Prostate gland (tissue), 2 donors: ENCODE measurements around the gene SDS.

Experiments
- POLR2AphosphoS5 ChIP-seq: sonication (generic); formaldehyde crosslinking; IDR thresholded peaks from one replicate; pipeline ENCODE4 v1.6.1; 2017; ENCODE audit warnings: antibody characterized with exemption
- TF ChIP-seq, protein P1 (sequence below), 4 experiments: fragments of 200-600 bp in 2 of 4; fragments of 450-650 bp in 2 of 4; sonication (generic) in 2 of 4; IDR thresholded peaks; 1 replicate in 3 of 4; 2 replicates in 1 of 4; pipeline ENCODE4 v1.5.1; 2016 to 2019; ENCODE audit warnings: antibody characterized with exemption in 4 of 4, mild to moderate bottlenecking in 2 of 4, moderate library complexity in 2 of 4

DNA sequence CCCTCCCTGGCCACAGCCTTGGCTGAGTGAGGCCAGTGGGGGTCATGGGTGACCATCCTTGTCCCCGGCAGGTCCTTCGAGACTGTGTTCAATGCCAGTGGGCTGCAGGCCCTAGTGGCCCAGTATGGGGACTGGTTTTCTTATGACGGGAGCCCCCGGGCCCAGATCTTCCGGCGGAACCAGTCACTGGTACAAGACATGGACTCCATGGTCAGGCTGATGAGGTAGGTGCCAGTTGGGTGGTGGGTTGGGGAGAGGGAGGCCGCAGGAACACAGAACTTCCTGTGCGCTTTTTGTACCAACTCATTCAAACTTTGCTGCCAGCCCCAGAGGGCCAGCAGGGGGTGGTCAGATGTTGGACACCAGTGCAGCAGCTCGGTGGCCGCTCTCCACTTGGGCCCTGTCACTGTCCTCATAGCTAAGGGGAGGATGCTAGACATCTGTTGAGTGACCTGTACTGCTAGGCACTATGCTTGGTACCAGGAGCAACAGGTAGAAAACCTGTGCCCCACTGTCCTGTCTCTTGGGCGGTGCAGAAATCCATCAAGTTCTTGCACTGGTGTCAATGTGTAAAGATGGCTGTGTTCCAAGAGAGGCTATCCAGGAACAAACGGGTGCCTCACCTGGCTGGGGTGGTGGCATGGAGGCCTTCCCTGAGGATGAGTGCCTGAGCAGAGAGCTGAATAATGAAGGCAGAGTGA is 16.7 kb downstream of the SDS start:
- no peak for TF ChIP-seq POLR2AphosphoS5
- TF ChIP-seq, protein P1, sequence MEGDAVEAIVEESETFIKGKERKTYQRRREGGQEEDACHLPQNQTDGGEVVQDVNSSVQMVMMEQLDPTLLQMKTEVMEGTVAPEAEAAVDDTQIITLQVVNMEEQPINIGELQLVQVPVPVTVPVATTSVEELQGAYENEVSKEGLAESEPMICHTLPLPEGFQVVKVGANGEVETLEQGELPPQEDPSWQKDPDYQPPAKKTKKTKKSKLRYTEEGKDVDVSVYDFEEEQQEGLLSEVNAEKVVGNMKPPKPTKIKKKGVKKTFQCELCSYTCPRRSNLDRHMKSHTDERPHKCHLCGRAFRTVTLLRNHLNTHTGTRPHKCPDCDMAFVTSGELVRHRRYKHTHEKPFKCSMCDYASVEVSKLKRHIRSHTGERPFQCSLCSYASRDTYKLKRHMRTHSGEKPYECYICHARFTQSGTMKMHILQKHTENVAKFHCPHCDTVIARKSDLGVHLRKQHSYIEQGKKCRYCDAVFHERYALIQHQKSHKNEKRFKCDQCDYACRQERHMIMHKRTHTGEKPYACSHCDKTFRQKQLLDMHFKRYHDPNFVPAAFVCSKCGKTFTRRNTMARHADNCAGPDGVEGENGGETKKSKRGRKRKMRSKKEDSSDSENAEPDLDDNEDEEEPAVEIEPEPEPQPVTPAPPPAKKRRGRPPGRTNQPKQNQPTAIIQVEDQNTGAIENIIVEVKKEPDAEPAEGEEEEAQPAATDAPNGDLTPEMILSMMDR (IDR thresholded peaks at IDR 0.05) = no peak
